Fibroblast of pulmonary artery (primary cell): ENCODE measurements around the gene C4BPA.

Experiments used
- DNase-seq: peaks from one replicate; pipeline ENCODE4 v3.0.0-alpha.2; 2010; ENCODE audit warnings: low read depth
- H3K4me3 ChIP-seq: replicated peaks from 2 replicates; pipeline ENCODE4 v1.5.1; 2011; ENCODE audit warnings: low read depth, mild to moderate bottlenecking, control low read depth, low read length, moderate library complexity
- TF ChIP-seq, protein P1 (sequence below): IDR thresholded peaks from 2 replicates; pipeline ENCODE4 v1.5.1; 2011; ENCODE audit warnings: mild to moderate bottlenecking, control low read depth, low read length, inconsistent platforms; ENCODE audit errors: missing control alignments

The C4BPA gene

DNA sequence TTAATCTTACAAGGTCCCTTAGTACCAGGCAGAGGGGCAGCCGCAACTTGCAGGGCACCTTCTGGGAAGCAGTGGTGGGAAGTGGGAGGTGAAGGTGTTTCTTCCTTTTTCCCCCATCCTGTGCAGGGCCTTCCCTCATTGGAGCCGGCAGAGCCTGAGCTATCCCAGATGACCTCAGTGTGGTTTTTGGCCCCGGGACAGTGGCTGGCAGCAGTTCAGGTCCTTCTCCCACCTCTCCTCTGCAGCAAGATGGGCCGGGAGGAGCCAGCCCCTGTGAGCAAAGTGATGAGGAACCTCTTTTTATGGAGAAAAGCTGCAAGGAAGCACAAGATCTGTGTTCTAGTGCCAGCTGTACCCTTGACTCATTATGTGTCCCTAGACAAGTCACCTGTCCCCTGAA lies 44.2 kb upstream of the C4BPA start:
- no peak for DNase-seq
- TF ChIP-seq, protein P1, sequence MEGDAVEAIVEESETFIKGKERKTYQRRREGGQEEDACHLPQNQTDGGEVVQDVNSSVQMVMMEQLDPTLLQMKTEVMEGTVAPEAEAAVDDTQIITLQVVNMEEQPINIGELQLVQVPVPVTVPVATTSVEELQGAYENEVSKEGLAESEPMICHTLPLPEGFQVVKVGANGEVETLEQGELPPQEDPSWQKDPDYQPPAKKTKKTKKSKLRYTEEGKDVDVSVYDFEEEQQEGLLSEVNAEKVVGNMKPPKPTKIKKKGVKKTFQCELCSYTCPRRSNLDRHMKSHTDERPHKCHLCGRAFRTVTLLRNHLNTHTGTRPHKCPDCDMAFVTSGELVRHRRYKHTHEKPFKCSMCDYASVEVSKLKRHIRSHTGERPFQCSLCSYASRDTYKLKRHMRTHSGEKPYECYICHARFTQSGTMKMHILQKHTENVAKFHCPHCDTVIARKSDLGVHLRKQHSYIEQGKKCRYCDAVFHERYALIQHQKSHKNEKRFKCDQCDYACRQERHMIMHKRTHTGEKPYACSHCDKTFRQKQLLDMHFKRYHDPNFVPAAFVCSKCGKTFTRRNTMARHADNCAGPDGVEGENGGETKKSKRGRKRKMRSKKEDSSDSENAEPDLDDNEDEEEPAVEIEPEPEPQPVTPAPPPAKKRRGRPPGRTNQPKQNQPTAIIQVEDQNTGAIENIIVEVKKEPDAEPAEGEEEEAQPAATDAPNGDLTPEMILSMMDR = no peak

GRCh38 chr1:207060596-207060995 lies 43.4 kb upstream of the C4BPA start:
- TF ChIP-seq, protein P1 = no peak
- no peak overlapping the region for H3K4me3 ChIP-seq
- DNase-seq = no peak

More for the DNA sequence above, 44.2 kb upstream of the C4BPA start:
- H3K4me3 ChIP-seq = no peak overlapping the region

- no peak overlapping the region for H3K4me3 ChIP-seq
- DNase-seq = no peak
- TF ChIP-seq, protein P1 = no peak
Measured at GRCh38 chr1:207062058-207062457, 42.0 kb upstream of the C4BPA start.

- TF ChIP-seq, protein P1 = no peak
- no peak overlapping the region for H3K4me3 ChIP-seq
- DNase-seq = no peak
Measured at GRCh38 chr1:207063014-207063413, 41.0 kb upstream of the C4BPA start.

DNA sequence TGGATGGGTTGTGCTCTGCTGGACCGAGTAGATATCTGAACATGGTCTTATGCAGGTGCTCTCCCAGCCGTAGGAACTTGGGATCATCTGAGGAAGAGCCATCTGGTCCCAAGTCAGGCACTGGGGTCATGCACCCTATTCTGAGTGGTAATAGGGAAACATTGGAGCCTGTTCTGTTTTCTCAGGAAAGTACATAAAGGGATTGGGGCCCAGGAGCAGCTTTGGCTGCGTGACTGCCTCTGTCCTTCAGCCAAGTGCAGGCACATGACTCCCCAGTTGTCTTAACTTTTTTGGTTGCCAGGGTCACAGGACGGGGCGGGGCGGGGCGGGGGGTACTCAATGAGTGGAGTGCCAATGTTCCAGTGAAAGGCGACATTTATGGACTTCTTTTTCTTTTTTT lies 39.5 kb upstream of the C4BPA start:
- TF ChIP-seq, protein P1 = no peak
- no peak overlapping the region for H3K4me3 ChIP-seq

DNA sequence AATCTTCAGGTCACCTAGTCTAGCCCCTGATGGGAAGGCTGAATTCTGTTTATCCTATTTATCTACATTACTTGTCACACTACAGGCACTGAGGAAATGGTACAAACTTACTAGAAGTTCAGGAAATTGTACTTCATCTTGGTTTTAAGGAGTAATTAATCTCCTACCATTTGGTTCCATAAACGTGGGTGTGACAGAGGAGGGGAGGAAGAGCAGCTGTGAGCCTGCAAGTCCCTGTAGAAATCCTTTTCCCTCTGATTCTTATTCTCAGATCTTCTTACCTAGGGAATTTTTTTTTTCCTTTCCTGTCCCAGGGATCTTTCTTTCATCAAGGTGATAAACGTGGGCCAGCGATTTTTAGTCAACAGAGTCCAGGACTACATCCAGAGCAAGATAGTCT lies 36.8 kb upstream of the C4BPA start:
- no peak overlapping the region for H3K4me3 ChIP-seq
- DNase-seq = no peak
- TF ChIP-seq, protein P1 = no peak

More for the DNA sequence above, 39.5 kb upstream of the C4BPA start:
- no peak for DNase-seq

DNA sequence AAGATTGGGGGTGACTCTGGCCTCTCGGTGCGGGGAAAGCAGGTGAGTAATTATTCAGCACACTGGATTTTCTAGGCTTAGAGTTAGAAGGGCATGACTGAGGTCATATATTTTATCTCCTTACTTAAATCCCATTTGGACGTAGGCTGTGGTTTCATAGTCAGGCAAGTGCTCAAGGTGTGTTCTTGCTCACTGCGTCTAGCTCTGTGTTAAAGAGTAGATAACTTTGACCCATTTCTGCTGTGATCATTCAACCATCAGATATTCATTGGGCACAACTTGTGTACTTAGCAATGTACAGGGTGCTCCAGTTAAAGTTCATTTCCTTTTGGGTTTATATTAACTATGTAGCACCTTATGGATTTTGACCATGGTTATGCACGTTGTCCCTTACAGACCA lies 36.4 kb upstream of the C4BPA start:
- no peak for DNase-seq
- TF ChIP-seq, protein P1 = no peak
- no peak overlapping the region for H3K4me3 ChIP-seq
